SU-DHL-6 (cell line): ENCODE data around the gene ESRRB.

Experiments
- EZH2phosphoT487 ChIP-seq: fragments of 200-600 bp; sonication (generic), shearing (Covaris generic); conservative IDR thresholded peaks from 2 replicates; pipeline ENCODE4 v1.6.1; 2018; ENCODE audit warnings: mild to moderate bottlenecking, antibody characterized with exemption, low read length, moderate library complexity, mixed read lengths
- TF ChIP-seq, protein P1 (sequence below): fragments of 200-600 bp; sonication (generic); IDR thresholded peaks from one replicate; pipeline ENCODE4 v1.5.1; 2017; ENCODE audit warnings: antibody characterized with exemption, mild to moderate bottlenecking, low read length, moderate library complexity; ENCODE audit not compliant: insufficient read depth, poor library complexity, severe bottlenecking

DNA sequence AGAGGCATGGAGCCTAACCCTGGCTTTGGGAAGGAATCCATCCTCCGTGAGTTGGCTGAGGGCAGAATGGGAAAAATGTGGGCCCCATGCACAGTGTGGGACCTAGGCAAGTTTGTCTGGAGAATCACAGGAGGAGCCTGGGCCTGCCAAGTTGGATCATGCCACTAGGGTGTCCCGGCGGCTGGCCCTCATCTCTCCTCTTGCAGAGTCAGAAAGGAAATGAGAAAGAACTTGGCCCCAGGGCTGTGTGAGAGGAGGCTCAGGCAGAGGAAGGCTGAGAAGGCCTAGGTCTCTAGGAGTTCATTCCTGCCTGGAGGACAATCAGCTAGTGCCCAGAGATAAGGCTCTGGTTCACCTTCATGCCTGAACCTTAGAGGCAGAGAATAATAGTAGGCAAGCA is 2.5 kb upstream of the ESRRB start:
- TF ChIP-seq, protein P1, sequence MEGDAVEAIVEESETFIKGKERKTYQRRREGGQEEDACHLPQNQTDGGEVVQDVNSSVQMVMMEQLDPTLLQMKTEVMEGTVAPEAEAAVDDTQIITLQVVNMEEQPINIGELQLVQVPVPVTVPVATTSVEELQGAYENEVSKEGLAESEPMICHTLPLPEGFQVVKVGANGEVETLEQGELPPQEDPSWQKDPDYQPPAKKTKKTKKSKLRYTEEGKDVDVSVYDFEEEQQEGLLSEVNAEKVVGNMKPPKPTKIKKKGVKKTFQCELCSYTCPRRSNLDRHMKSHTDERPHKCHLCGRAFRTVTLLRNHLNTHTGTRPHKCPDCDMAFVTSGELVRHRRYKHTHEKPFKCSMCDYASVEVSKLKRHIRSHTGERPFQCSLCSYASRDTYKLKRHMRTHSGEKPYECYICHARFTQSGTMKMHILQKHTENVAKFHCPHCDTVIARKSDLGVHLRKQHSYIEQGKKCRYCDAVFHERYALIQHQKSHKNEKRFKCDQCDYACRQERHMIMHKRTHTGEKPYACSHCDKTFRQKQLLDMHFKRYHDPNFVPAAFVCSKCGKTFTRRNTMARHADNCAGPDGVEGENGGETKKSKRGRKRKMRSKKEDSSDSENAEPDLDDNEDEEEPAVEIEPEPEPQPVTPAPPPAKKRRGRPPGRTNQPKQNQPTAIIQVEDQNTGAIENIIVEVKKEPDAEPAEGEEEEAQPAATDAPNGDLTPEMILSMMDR, result no peak
- no peak for TF ChIP-seq EZH2phosphoT487
